Measurements from ENCODE around the gene GPR108. TPM values are rescaled to one million over a fixed set of nuclear protein-coding genes. Genes with fewer than 3 reads are reported as not detected.

GPR108 gene
- total RNA-seq, 4 donors from 2014 or later, result 22.6 to 40.3 (median 32.3) TPM

DNA sequence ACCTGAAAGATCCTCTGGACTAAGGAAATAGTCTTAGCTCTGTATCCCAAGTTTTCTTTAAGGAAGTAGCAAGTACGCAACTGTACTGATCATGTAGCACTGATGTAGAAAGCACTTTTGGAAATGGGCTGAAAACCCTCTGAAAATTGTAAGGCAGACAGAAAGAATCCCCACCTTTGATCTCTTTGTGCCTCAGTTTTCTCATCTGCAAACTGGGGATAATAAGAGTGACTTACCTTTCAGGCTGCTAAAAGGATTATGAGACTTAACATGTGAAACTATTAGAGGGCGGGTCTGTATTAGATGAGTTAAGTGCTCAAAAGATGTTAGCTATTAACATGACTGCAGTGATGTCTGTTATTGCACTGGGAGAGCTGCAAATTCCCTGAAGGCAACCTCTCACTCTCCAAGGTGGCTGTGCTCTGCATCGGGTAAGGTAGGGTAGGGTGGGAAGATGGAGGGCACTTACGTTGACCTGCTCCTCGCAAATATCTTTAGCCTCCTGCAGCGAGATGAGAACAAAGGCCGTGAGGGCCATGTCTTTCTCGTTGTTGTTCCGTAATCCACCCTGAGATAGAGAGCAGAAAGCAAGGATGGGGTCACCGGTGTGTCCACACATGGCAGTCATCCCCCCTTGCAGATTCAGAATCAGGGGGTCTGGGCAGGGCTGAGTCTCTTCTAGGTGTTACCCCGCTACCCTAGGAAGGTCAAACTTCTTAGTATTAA, 47.1 kb downstream of the GPR108 start:
- in situ Hi-C loops (cut with MboI; ENCODE audit: low sequenced_read_pairs in 4 of 4), result no loop called here
- DNase-seq, result no peak
- intact Hi-C loops (cut with DNase I; ENCODE audit: low total_unique reads), result no loop called here
- no peaks in the 10 kb centered on the region for H3K27me3 ChIP-seq
- no peaks in the 10 kb centered on the region for H3K36me3 ChIP-seq
- H3K4me1 ChIP-seq, result no peaks in the 10 kb centered on the region
- no peaks in the 10 kb centered on the region for H3K9me3 ChIP-seq
- no peak overlapping the region for H3K4me3 ChIP-seq
- no peak for ATAC-seq
- no peak for TF ChIP-seq POLR2A (IDR thresholded peaks at IDR 0.05)
- TF ChIP-seq, protein P1, sequence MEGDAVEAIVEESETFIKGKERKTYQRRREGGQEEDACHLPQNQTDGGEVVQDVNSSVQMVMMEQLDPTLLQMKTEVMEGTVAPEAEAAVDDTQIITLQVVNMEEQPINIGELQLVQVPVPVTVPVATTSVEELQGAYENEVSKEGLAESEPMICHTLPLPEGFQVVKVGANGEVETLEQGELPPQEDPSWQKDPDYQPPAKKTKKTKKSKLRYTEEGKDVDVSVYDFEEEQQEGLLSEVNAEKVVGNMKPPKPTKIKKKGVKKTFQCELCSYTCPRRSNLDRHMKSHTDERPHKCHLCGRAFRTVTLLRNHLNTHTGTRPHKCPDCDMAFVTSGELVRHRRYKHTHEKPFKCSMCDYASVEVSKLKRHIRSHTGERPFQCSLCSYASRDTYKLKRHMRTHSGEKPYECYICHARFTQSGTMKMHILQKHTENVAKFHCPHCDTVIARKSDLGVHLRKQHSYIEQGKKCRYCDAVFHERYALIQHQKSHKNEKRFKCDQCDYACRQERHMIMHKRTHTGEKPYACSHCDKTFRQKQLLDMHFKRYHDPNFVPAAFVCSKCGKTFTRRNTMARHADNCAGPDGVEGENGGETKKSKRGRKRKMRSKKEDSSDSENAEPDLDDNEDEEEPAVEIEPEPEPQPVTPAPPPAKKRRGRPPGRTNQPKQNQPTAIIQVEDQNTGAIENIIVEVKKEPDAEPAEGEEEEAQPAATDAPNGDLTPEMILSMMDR (IDR thresholded peaks at IDR 0.05 in 4 of 5, conservative IDR thresholded peaks at IDR 0.05 in 1 of 5), result no peak
- H3K27ac ChIP-seq, result no peak overlapping the region

DNA sequence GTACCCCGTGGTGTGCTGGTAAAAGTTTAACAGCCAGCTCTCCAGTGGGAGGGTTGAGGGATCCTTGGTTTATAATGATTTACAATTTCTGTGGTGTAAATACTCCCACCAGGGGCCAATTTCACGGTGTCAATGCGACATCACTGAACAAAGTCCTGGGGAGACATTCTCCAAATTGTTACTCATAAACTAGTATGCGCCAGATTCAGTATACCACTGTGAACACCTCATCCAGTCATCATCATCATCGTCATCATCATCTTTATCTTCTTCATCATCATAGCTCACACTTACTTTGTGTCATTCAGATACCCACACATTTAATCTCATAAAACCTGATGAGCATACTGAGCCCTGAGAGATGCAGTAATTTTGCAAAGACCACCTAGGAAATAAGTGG, 50.3 kb downstream of the GPR108 start:
- Histone ChIP-seq H3K9me3 (no peaks in the 10 kb centered on the region), H3K4me3 (no peak overlapping the region), H3K36me3 (no peaks in the 10 kb centered on the region), H3K27ac (no peak overlapping the region), H3K27me3 (no peaks in the 10 kb centered on the region), H3K4me1 (no peaks in the 10 kb centered on the region)
- TF ChIP-seq, protein P1 (IDR thresholded peaks at IDR 0.05 in 4 of 5, conservative IDR thresholded peaks at IDR 0.05 in 1 of 5), result no peak
- TF ChIP-seq POLR2A (IDR thresholded peaks at IDR 0.05), result no peak
- ATAC-seq (no peak), DNase-seq (no peak)
- intact Hi-C loops (cut with DNase I; ENCODE audit: low total_unique reads) (no loop called here), in situ Hi-C loops (cut with MboI; ENCODE audit: low sequenced_read_pairs in 4 of 4) (no loop called here)

DNA sequence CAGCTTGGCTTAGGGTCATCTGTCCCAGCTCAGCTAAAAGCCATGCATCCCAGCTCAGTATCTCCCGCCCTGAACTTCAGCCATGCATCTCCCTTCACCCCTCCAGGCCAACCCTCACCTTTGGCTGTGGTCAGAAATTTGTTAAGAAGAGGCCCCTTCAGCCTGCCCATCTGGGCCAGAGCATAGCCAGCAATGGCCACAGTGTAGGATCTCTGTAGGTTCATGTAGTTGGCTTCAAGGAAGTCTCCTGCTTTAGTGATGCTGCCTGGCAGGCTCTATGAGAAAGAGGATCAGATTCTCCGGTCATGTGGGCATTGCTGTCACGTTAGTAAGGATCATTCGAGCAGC, 50.8 kb downstream of the GPR108 start:
- TF ChIP-seq POLR2A (IDR thresholded peaks at IDR 0.05), result no peak
- intact Hi-C loops (cut with DNase I; ENCODE audit: low total_unique reads) (no loop called here), in situ Hi-C loops (cut with MboI; ENCODE audit: low sequenced_read_pairs in 4 of 4) (no loop called here)
- H3K27me3 ChIP-seq, result no peaks in the 10 kb centered on the region
- no peak overlapping the region for H3K27ac ChIP-seq
- H3K4me1 ChIP-seq, result no peaks in the 10 kb centered on the region
- H3K4me3 ChIP-seq, result no peak overlapping the region
- no peaks in the 10 kb centered on the region for H3K36me3 ChIP-seq
- DNase-seq (no peak), ATAC-seq (no peak)
- H3K9me3 ChIP-seq, result no peaks in the 10 kb centered on the region

DNA sequence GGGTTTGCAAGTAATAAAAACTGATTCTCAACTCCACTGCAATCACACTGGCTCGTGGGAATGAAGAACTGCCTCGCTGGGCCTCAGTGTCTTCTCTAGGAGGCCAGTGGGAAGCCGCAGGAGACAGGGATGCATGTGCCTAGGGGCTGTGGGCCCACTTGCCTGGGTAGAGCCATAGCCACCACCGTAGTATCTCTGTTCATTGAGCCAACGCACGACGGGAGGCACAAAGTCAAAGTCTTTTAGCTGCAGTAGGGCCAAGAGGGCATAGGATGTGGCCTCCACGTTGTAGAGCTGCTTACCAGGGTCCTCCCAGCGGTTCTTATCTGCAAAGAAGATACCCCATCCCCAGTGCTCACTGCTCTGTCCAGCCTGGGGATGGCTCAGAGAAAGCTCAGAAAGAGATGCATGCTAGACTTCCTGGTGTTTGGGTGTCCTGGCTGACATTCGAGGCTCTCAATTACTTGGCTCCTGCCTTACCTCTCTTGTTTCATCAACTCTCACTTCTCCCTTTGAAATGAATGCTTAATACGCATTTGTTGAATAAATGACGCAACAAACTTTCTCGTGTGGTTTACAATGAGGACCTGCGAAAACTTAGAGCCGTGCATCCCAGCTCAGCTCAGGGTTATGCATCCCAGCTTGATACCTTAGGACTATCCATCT, 51.3 kb downstream of the GPR108 start:
- ATAC-seq (no peak), DNase-seq (no peak)
- Histone ChIP-seq H3K4me3 (no peak overlapping the region), H3K9me3 (no peaks in the 10 kb centered on the region), H3K4me1 (no peaks in the 10 kb centered on the region), H3K36me3 (no peaks in the 10 kb centered on the region), H3K27ac (no peak overlapping the region), H3K27me3 (no peaks in the 10 kb centered on the region)
- in situ Hi-C loops (cut with MboI; ENCODE audit: low sequenced_read_pairs in 4 of 4) (no loop called here), intact Hi-C loops (cut with DNase I; ENCODE audit: low total_unique reads) (no loop called here)
- TF ChIP-seq POLR2A (IDR thresholded peaks at IDR 0.05), result no peak

DNA sequence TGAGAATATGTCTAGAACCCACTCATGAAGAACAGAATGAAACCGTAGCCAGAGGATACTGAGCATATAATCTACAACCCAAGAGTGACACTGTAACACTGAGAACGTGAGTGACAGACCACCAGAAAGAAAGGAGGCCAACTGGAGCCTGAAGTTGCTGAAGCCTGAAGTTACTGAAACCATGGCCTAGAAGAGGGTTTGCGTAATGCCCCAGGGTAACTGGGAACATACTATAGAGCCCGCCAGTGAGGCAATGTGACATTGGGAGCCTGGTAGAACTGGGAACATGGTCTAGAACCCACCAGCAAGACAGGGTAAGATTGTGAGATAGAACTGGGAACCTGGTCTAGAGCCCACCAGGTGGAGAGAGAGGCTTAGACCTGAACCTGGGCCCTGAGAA, 51.9 kb downstream of the GPR108 start:
- in situ Hi-C loops (cut with MboI; ENCODE audit: low sequenced_read_pairs in 4 of 4), result no loop called here
- no peak for ATAC-seq

More for the DNA sequence above, 51.9 kb downstream of the GPR108 start:
- Histone ChIP-seq H3K27me3 (no peaks in the 10 kb centered on the region), H3K36me3 (no peaks in the 10 kb centered on the region), H3K4me3 (no peak overlapping the region), H3K9me3 (no peaks in the 10 kb centered on the region), H3K27ac (no peak overlapping the region), H3K4me1 (no peaks in the 10 kb centered on the region)
- intact Hi-C loops (cut with DNase I; ENCODE audit: low total_unique reads), result no loop called here
- TF ChIP-seq POLR2A (IDR thresholded peaks at IDR 0.05), result no peak
- TF ChIP-seq, protein P1 (IDR thresholded peaks at IDR 0.05 in 4 of 5, conservative IDR thresholded peaks at IDR 0.05 in 1 of 5), result no peak
- DNase-seq, result no peak

Data from gastrocnemius medialis (tissue), 4 donors.